Right atrium auricular region (tissue), 2 donors: ENCODE data around the gene PHF23. TPM values are rescaled to one million over a fixed set of nuclear protein-coding genes. Genes with fewer than 3 reads are reported as not detected.

Experiments used
- DNase-seq: peaks from one replicate; pipeline ENCODE4 v3.0.0-alpha.2; 2019; ENCODE audit warnings: low spot score
- H3K27ac ChIP-seq, 2 donors: fragments of 200-600 bp; sonication (generic); 1 replicate in 1 of 2; 2 replicates in 1 of 2; pipeline ENCODE4 v1.5.1; 2016 to 2019
- H3K27me3 ChIP-seq, 2 donors: fragments of 200-600 bp; sonication (generic); one replicate each; pipeline versions ENCODE4 v1.5.1 to v1.6.0; 2017 to 2019
- H3K36me3 ChIP-seq: fragments of 200-600 bp; sonication (generic); one replicate; pipeline ENCODE4 v1.5.1; 2016
- H3K4me1 ChIP-seq, 2 donors: fragments of 200-600 bp; sonication (generic); one replicate each; pipeline versions ENCODE4 v1.5.1 to v1.6.0; 2017 to 2019
- H3K4me3 ChIP-seq, 2 donors: fragments of 200-600 bp; sonication (generic); 1 replicate in 1 of 2; 2 replicates in 1 of 2; pipeline ENCODE4 v1.5.1; 2017 to 2019; ENCODE audit warnings: mild to moderate bottlenecking in 1 of 2, moderate library complexity in 1 of 2
- H3K9me3 ChIP-seq, 2 donors: fragments of 200-600 bp; sonication (generic); one replicate each; pipeline ENCODE4 v1.5.1; 2019
- CTCF ChIP-seq, 2 donors: fragments of 200-600 bp; sonication (generic); IDR thresholded peaks; one replicate each; pipeline ENCODE4 v1.5.1; 2019; ENCODE audit warnings: antibody characterized with exemption in 2 of 2
- total RNA-seq, 2 donors: library from RNA; depleted of rRNA; stranded (reverse); fragments of >200 nt; gene quantifications; one replicate each; pipeline ENCODE4 v1.1.0, GENCODE V29; 2016

Gene PHF23
- total RNA-seq, 2 donors from 2014 or later: 10.0 to 22.4 TPM

- H3K27me3 ChIP-seq: no peaks in the 10 kb centered on the region
- DNase-seq: no peak
- H3K4me1 ChIP-seq: peaks cover 0 to 44% of the 10 kb centered on the region in 2 donors
- H3K9me3 ChIP-seq: no peaks in the 10 kb centered on the region
- peaks cover 32% of the 10 kb centered on the region for H3K36me3 ChIP-seq
- TF ChIP-seq CTCF (IDR thresholded peaks at IDR 0.05): no peak
- peak overlapping the region; percentile 91 to 95 for H3K27ac ChIP-seq
- H3K4me3 ChIP-seq: peak overlapping the region; percentile 92 to 93
Measured at GRCh38 chr17:7233701-7234082, 5.6 kb downstream of the PHF23 start.

DNA sequence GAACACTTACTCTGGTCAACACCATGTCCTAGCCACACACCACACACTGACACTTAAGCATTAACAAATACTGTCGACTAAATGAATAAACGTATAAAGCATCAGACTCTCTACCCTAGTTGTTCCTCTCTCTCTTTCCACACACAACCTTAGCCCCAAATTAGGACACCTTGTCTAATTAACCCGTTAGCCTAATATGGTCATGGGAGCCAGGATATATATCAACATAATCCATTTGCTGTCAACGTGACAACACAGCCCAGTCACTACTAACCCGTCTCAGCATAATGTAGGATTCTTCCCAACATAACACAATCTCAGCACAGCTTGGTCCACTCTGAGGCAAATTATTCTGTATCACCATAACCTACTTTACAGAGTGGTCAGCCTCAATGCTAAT, 7.1 kb downstream of the PHF23 start:
- H3K4me3 ChIP-seq: no peak overlapping the region
- H3K27me3 ChIP-seq: no peaks in the 10 kb centered on the region
- H3K9me3 ChIP-seq: no peaks in the 10 kb centered on the region
- H3K27ac ChIP-seq: no peak overlapping the region
- peaks cover 0 to 38% of the 10 kb centered on the region in 2 donors for H3K4me1 ChIP-seq
- DNase-seq: no peak
- peaks cover 46% of the 10 kb centered on the region for H3K36me3 ChIP-seq
- TF ChIP-seq CTCF (IDR thresholded peaks at IDR 0.05): no peak

GRCh38 chr17:7229504-7229903, 9.8 kb downstream of the PHF23 start:
- no peak overlapping the region for H3K27ac ChIP-seq
- H3K36me3 ChIP-seq: peaks cover 57% of the 10 kb centered on the region
- H3K4me3 ChIP-seq: no peak overlapping the region
- no peak for TF ChIP-seq CTCF (IDR thresholded peaks at IDR 0.05)
- DNase-seq: no peak
- no peaks in the 10 kb centered on the region for H3K27me3 ChIP-seq
- H3K9me3 ChIP-seq: no peaks in the 10 kb centered on the region
- peaks cover 0 to 23% of the 10 kb centered on the region in 2 donors for H3K4me1 ChIP-seq

DNA sequence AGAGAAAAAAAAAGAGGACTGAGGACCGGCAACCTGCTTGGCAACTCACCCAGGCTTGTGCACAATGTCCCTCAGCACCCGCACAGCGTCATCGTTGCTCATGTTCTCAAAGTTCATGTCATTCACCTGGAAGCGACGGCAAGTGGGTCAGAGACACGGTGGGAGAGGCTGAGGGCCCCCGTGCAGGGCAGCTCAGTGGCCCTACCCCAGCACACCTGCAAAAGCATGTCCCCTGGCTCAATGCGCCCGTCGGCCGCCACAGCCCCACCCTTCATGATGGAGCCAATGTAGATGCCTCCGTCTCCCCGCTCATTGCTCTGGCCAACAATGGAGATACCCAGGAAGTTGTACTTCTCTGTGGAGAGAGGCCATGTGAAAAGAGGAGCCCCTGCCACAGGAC, 10.3 kb downstream of the PHF23 start:
- Histone ChIP-seq H3K27me3 (no peaks in the 10 kb centered on the region), H3K4me3 (no peak overlapping the region), H3K9me3 (no peaks in the 10 kb centered on the region), H3K4me1 (peaks cover 0 to 29% of the 10 kb centered on the region in 2 donors), H3K27ac (no peak overlapping the region), H3K36me3 (peaks cover 63% of the 10 kb centered on the region)
- no peak for DNase-seq
- no peak for TF ChIP-seq CTCF (IDR thresholded peaks at IDR 0.05)

DNA sequence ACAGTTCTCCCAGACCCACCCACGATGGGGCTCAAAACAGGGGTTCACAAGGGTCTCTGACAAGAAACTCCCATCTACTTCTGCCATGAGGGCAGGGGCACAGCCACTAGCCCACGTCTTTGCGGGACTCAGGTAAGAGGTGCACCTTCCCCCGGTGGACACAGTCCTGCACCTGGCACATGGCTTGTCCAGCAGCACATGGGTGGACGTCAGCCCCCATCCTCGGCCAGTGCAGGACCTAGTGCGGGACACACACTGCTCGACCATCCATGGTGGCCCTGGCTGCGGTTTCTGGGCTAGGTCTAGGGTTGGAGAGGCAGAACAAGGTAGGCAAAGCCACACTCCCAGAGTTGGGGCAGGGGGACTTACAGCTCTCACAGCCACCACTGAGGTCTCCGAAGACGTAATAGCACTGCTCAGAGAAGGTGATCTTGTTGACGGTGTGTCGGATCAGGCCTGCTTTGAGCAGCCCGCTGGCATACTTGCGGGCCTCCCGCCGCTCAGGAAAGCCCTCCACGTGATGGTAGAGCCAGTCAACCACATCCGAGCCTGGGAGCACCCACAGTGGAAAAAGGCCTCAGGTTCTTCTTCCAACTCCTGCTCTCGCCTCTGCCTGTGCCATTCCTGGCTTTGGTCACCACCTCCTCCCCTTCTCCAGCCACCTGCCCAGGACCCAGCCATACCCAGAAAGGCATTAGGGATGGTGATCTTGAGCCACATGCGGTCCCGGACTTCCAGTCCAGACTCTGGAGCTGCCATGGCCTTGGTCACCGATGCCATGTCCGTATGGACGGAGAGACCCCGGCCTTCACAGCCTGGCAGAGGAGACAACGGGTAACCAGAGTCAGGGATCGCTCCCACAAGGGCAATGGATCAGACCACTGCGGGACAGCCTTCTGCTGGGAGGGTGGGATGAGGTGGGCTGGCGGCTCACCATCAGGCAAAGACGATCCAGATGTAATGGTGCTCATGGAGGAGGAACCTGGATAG, 12.2 kb downstream of the PHF23 start:
- DNase-seq: no peak
- H3K4me3 ChIP-seq: no peak overlapping the region
- H3K4me1 ChIP-seq: peaks cover 0 to 19% of the 10 kb centered on the region in 2 donors
- H3K36me3 ChIP-seq: peaks cover 82% of the 10 kb centered on the region
- no peak overlapping the region for H3K27ac ChIP-seq
- no peak for TF ChIP-seq CTCF (IDR thresholded peaks at IDR 0.05)
- H3K9me3 ChIP-seq: no peaks in the 10 kb centered on the region
- no peaks in the 10 kb centered on the region for H3K27me3 ChIP-seq
